NB4 (cell line): Measurements from ENCODE around the gene SCARB2.

Experiments
- CTCF ChIP-seq: IDR thresholded peaks from one replicate; pipeline ENCODE4 v1.5.1; 2012; ENCODE audit warnings: low read depth, low read length
- MAX ChIP-seq: IDR thresholded peaks from 2 replicates; pipeline ENCODE4 v1.6.1; 2011; ENCODE audit warnings: low read depth, low read length
- POLR2A ChIP-seq: IDR thresholded peaks from 2 replicates; pipeline ENCODE4 v1.6.1; 2011; ENCODE audit warnings: mild to moderate bottlenecking; ENCODE audit not compliant: insufficient read length; ENCODE audit errors: extremely low read depth

GRCh38 chr4:76160355-76160754 lies 53.3 kb downstream of the SCARB2 start:
- TF ChIP-seq POLR2A (no peak), CTCF (no peak), MAX (no peak)
